K562 (cell line): ENCODE results near the gene CHST10.

Experiments
- ARHGAP35 ChIP-seq: fragments of 450-650 bp; IDR thresholded peaks from 2 replicates; pipeline ENCODE4 v1.6.1; 2018; ENCODE audit not compliant: partially characterized antibody
- POLR2A ChIP-seq: fragments of 450-650 bp; conservative IDR thresholded peaks from 2 replicates; pipeline ENCODE4 v1.6.1; 2016
- RCOR1 ChIP-seq, 2 experiments: IDR thresholded peaks; 2 replicates each; pipeline ENCODE4 v1.6.1; 2012; ENCODE audit warnings: low read depth in 2 of 2, low read length in 2 of 2, borderline replicate concordance in 1 of 2, improper control_type of control experiment in 1 of 2
- TF ChIP-seq, protein P1 (sequence below): sonication (generic); formaldehyde crosslinking; IDR thresholded peaks from 2 replicates; pipeline ENCODE4 v1.8.1; 2022; ENCODE audit warnings: missing genetic modification reagents
- TF ChIP-seq, protein P2 (sequence below), 3 experiments: IDR thresholded peaks in 2 of 3; conservative IDR thresholded peaks in 1 of 3; 2 replicates each; pipeline ENCODE4 v1.5.1; 2011 to 2012; ENCODE audit warnings: low read length in 3 of 3, mild to moderate bottlenecking in 3 of 3, control low read depth in 2 of 3, improper control_type of control experiment in 1 of 3, inconsistent platforms in 1 of 3, low read depth in 1 of 3, mixed read lengths in 1 of 3, moderate library complexity in 1 of 3; ENCODE audit not compliant: insufficient read depth in 2 of 3

DNA sequence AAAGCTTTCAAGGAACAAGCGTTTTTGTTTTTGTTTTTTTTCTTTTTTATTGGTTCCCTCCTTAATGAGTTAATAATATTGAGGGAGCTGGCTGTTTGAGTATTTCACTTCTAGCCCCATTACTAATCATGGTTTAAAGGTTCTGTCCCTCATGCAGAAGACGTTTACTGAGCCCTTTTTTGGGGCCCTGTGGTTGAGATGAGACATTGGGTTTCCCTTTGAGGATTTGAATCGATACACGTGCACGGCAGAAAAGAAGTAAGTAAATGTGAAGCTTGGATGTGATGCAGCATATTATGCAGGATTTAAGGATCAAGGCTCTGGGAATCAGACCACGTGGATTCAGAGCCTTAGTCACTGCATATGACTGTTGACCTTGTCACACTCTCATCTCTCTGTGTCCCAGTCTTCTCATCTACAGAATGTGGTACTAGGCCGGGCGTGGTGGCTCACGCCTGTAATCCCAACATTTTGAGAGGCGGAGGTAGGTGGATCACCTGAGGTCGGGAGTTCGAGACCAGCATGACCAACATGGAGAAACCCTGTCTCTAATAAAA lies 1.0 kb upstream of the CHST10 start:
- no peak for TF ChIP-seq POLR2A
- TF ChIP-seq, protein P1, sequence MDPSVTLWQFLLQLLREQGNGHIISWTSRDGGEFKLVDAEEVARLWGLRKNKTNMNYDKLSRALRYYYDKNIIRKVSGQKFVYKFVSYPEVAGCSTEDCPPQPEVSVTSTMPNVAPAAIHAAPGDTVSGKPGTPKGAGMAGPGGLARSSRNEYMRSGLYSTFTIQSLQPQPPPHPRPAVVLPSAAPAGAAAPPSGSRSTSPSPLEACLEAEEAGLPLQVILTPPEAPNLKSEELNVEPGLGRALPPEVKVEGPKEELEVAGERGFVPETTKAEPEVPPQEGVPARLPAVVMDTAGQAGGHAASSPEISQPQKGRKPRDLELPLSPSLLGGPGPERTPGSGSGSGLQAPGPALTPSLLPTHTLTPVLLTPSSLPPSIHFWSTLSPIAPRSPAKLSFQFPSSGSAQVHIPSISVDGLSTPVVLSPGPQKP (CRISPR knock-in tag), result no peak
- no peak for TF ChIP-seq RCOR1 (IDR thresholded peaks at IDR 0.05; ENCODE audit: borderline replicate concordance in 1 of 2, low read depth in 2 of 2, low read length in 2 of 2)
- TF ChIP-seq ARHGAP35, result no peak
- TF ChIP-seq, protein P2, sequence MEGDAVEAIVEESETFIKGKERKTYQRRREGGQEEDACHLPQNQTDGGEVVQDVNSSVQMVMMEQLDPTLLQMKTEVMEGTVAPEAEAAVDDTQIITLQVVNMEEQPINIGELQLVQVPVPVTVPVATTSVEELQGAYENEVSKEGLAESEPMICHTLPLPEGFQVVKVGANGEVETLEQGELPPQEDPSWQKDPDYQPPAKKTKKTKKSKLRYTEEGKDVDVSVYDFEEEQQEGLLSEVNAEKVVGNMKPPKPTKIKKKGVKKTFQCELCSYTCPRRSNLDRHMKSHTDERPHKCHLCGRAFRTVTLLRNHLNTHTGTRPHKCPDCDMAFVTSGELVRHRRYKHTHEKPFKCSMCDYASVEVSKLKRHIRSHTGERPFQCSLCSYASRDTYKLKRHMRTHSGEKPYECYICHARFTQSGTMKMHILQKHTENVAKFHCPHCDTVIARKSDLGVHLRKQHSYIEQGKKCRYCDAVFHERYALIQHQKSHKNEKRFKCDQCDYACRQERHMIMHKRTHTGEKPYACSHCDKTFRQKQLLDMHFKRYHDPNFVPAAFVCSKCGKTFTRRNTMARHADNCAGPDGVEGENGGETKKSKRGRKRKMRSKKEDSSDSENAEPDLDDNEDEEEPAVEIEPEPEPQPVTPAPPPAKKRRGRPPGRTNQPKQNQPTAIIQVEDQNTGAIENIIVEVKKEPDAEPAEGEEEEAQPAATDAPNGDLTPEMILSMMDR (IDR thresholded peaks at IDR 0.05 in 2 of 3, conservative IDR thresholded peaks at IDR 0.05 in 1 of 3; ENCODE audit: insufficient read depth in 2 of 3, low read depth in 1 of 3, low read length in 3 of 3), result no peak
